A549 (cell line): ENCODE data around the gene CALML4. TPM values are rescaled to one million over a fixed set of nuclear protein-coding genes. Genes with fewer than 3 reads are reported as not detected.

Experiments
- ATAC-seq, 2 experiments: fragments of 200-7000 bp in 1 of 2; fragments of >200 bp in 1 of 2; cut with Nextera tagmentation in 1 of 2; cut with Tn5 transposase in 1 of 2; 3 replicates each; pipeline versions ENCODE4 v1.8.0 to v1.9.1; 2018 to 2020; ENCODE audit warnings: mild to moderate bottlenecking in 1 of 2, moderate library complexity in 1 of 2
- CTCF ChIA-PET: fragments of 300-600 bp; sonication (Branson Sonifier 250); formaldehyde crosslinking; extraction: SDS; loops from one replicate; lab custom pipeline; 2021; ENCODE audit warnings: antibody characterized with exemption, inconsistent platforms; lab: Yijun Ruan, JAX
- POLR2A ChIA-PET: fragments of 350-600 bp; formaldehyde crosslinking; extraction: SDS; loops from one replicate; lab custom pipeline; 2021; ENCODE audit warnings: antibody characterized with exemption, inconsistent platforms; lab: Yijun Ruan, JAX
- DNase-seq, 2 experiments: peaks; one replicate each; pipeline versions ENCODE4 v3.0.0 to v3.0.0-alpha.2; 2011 to 2016; ENCODE audit warnings: low read depth in 1 of 2, low spot score in 1 of 2
- FAIRE-seq: peaks from 2 replicates; lab custom pipeline; 2011; peaks lifted over from hg19 to GRCh38; lab: Jason Lieb, UNC
- H3K27ac ChIP-seq, 2 experiments: fragments of >200 bp; sonication (Bioruptor Twin); formaldehyde crosslinking; 3 replicates each; pipeline ENCODE4 v1.5.1; 2016 to 2017
- H3K4me1 ChIP-seq: fragments of >200 bp; sonication (Bioruptor Twin); formaldehyde crosslinking; 3 replicates; pipeline ENCODE4 v1.6.1; 2016
- H3K4me2 ChIP-seq: fragments of >200 bp; sonication (Bioruptor Twin); formaldehyde crosslinking; 3 replicates; pipeline ENCODE4 v1.6.1; 2016
- H3K4me3 ChIP-seq: fragments of >200 bp; sonication (Bioruptor Twin); formaldehyde crosslinking; 3 replicates; pipeline ENCODE4 v1.5.1; 2016
- H3K9me3 ChIP-seq: fragments of >200 bp; sonication (Bioruptor Twin); formaldehyde crosslinking; 3 replicates; pipeline ENCODE4 v1.6.1; 2016
- BHLHE40 ChIP-seq: IDR thresholded peaks from 2 replicates; pipeline ENCODE4 v1.6.1; 2012; ENCODE audit warnings: low read depth, low read length, inconsistent platforms
- CBX2 ChIP-seq: fragments of 200-600 bp; sonication (generic); IDR thresholded peaks from 2 replicates; pipeline ENCODE4 v1.6.1; 2016; ENCODE audit warnings: low read depth, mild to moderate bottlenecking, borderline replicate concordance
- CEBPB ChIP-seq, 2 experiments: fragments of >200 bp in 1 of 2; sonication (Bioruptor Twin) in 1 of 2; formaldehyde crosslinking in 1 of 2; IDR thresholded peaks; 2 replicates each; pipeline ENCODE4 v1.6.1; 2012 to 2016
- EP300 ChIP-seq, 2 experiments: fragments of >200 bp; sonication (Bioruptor Twin); formaldehyde crosslinking; IDR thresholded peaks; 2 replicates in 1 of 2; 3 replicates in 1 of 2; pipeline ENCODE4 v1.6.1; 2016 to 2017
- ESRRA ChIP-seq: fragments of 150-350 bp; IDR thresholded peaks from 2 replicates; pipeline ENCODE4 v1.6.1; 2014; ENCODE audit warnings: mild to moderate bottlenecking, low read length, borderline replicate concordance
- FOSB ChIP-seq: fragments of 250-450 bp; sonication (Bioruptor Pico); IDR thresholded peaks from 2 replicates; pipeline ENCODE4 v1.5.0; 2020; ENCODE audit warnings: mild to moderate bottlenecking, moderate library complexity
- FOSL2 ChIP-seq, 2 experiments: fragments of 450-650 bp in 1 of 2; fragments of >200 bp in 1 of 2; sonication (Bioruptor Twin) in 1 of 2; formaldehyde crosslinking; IDR thresholded peaks; 2 replicates each; pipeline versions ENCODE4 v1.5.0 to v1.6.1; 2016 to 2020; ENCODE audit warnings: mild to moderate bottlenecking in 1 of 2, moderate library complexity in 1 of 2
- JUN ChIP-seq, 2 experiments: fragments of >200 bp; sonication (Bioruptor Twin); formaldehyde crosslinking; IDR thresholded peaks; 2 replicates in 1 of 2; 3 replicates in 1 of 2; pipeline ENCODE4 v1.6.1; 2016 to 2017
- JUNB ChIP-seq: fragments of >200 bp; sonication (Bioruptor Twin); formaldehyde crosslinking; IDR thresholded peaks from 2 replicates; pipeline ENCODE4 v1.6.1; 2016
- MAFK ChIP-seq: fragments of 450-650 bp; IDR thresholded peaks from 2 replicates; pipeline ENCODE4 v1.6.1; 2014; ENCODE audit not compliant: partially characterized antibody
- NPAS2 ChIP-seq: fragments of 250-450 bp; sonication (Bioruptor Pico); IDR thresholded peaks from 2 replicates; pipeline ENCODE4 v1.8.0; 2022; ENCODE audit warnings: mild to moderate bottlenecking, moderate library complexity, borderline replicate concordance
- PHF8 ChIP-seq: fragments of 200-600 bp; sonication (generic); IDR thresholded peaks from 2 replicates; pipeline ENCODE4 v1.6.1; 2016; ENCODE audit warnings: low read depth, mild to moderate bottlenecking, antibody characterized with exemption, moderate library complexity, borderline replicate concordance
- RFX5 ChIP-seq: fragments of 450-650 bp; IDR thresholded peaks from 2 replicates; pipeline ENCODE4 v1.7.1; 2014; ENCODE audit warnings: antibody characterized with exemption, mild to moderate bottlenecking, moderate library complexity
- TFCP2L1 ChIP-seq: fragments of 250-450 bp; sonication (Bioruptor Pico); IDR thresholded peaks from 2 replicates; pipeline ENCODE4 v1.5.0; 2021; ENCODE audit warnings: mild to moderate bottlenecking
- ZNF302 ChIP-seq: fragments of 250-450 bp; sonication (Bioruptor Pico); IDR thresholded peaks from 2 replicates; pipeline ENCODE4 v1.9.0; 2021; ENCODE audit warnings: inconsistent platforms, mild to moderate bottlenecking, moderate library complexity
- ZSCAN20 ChIP-seq: fragments of 250-450 bp; sonication (Bioruptor Pico); IDR thresholded peaks from 2 replicates; pipeline ENCODE4 v1.8.0; 2022; ENCODE audit warnings: mild to moderate bottlenecking, moderate library complexity
- WGBS: methylation state at CpG from one replicate; pipeline ENCODE4 v1.1.6; 2017; ENCODE audit errors: missing lambda C conversion rate; 5-methylcytosine and 5-hydroxymethylcytosine counted together
- polyA plus RNA-seq, 4 experiments: library from polyadenylated mRNA; depleted of rRNA in 3 of 4; stranded (reverse); fragments of >200 nt; fragmentation: RNase III in 1 of 4; extraction: RNeasy Plus Mini Kit Qiagen cat#74134 plus additional on column Dnase treatment in 1 of 4; gene quantifications; 2 replicates in 3 of 4; 3 replicates in 1 of 4; pipeline ENCODE4 v1.2.3, GENCODE V29; 2011 to 2017
- TF ChIP-seq, protein P1 (sequence below): fragments of >200 bp; sonication (Bioruptor Twin); formaldehyde crosslinking; IDR thresholded peaks from 3 replicates; pipeline ENCODE4 v1.6.1; 2016
- TF ChIP-seq, protein P2 (sequence below): fragments of 250-450 bp; sonication (Bioruptor Pico); IDR thresholded peaks from 2 replicates; pipeline ENCODE4 v1.5.0; 2020; ENCODE audit warnings: low read depth, mild to moderate bottlenecking, moderate library complexity
- TF ChIP-seq, protein P3 (sequence below): fragments of 250-450 bp; sonication (Bioruptor Pico); IDR thresholded peaks from 2 replicates; pipeline ENCODE4 v1.5.0; 2021; ENCODE audit warnings: mild to moderate bottlenecking, moderate library complexity, borderline replicate concordance
- TF ChIP-seq, protein P4 (sequence below): fragments of 200-600 bp; sonication (generic); IDR thresholded peaks from 2 replicates; pipeline ENCODE4 v1.6.1; 2016; ENCODE audit warnings: antibody characterized with exemption, mild to moderate bottlenecking, moderate library complexity

The CALML4 gene
- polyA plus RNA-seq, 2 of the 4 experiments (the other 2 are of a cell fraction): 12.1 to 18.2 TPM

DNA sequence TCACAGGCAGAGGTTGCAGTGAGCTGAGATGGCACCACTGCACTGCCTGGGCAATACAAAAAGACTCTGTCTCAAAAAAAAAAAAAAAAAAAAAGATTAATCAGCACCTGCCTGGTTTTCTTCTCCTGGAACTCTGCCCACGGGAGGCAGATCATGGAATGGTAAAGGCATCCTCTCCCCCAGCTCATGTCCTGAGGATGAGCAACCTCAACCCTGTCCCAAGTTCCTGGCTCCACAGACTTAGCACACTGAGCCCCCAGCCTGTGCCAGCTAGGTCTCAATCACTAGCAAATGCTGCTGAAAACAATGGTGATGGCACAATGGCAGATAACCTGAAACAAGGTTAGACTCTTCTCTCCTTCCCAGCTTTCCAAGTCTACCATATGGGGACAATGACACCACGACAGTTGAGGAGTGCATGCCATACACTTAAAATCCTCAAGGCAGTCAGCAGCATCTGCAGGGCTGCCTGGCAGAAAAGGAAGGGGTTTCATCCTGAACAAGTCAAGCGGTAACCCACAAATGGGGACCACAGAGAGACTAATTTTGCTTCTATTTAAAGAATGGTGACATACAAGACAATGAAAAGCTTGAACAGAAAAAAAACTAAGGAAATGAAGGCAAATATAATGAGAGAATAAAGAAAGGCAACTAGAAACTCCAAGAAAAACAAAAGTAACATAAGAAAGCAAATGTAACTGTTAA is 19.6 kb upstream of the CALML4 start:
- no peak for ATAC-seq
- no peaks in the 10 kb centered on the region for H3K9me3 ChIP-seq
- WGBS: 89% methylated on average over 3 of the region's 3 CpGs
- H3K27ac ChIP-seq: no peak overlapping the region
- H3K4me2 ChIP-seq: no peak overlapping the region
- no peak for FAIRE-seq
- ChIA-PET CTCF (interaction anchor here (0.6 to 3.2 kb wide), 7 partner anchors 8 to 984 kb away, joined by 3 to 15 read pairs (median 4); no protein-coding TSS in a partner anchor), POLR2A (no interaction called here)
- TF ChIP-seq CEBPB (IDR thresholded peaks at IDR 0.05) (no peak), NPAS2 (CRISPR knock-in tag) (no peak), TFCP2L1 (CRISPR knock-in tag) (no peak), BHLHE40 (no peak), MAFK (no peak), FOSL2 (IDR thresholded peaks at IDR 0.05) (no peak), FOSL2 (CRISPR knock-in tag; IDR thresholded peaks at IDR 0.05) (no peak), ESRRA (no peak), RFX5 (no peak), JUN (IDR thresholded peaks at IDR 0.05) (no peak), JUNB (no peak), PHF8 (no peak), EP300 (IDR thresholded peaks at IDR 0.05) (no peak), CBX2 (no peak), ZNF302 (CRISPR knock-in tag) (no peak), ZSCAN20 (no peak), FOSB (CRISPR knock-in tag) (no peak)
- TF ChIP-seq, protein P1, sequence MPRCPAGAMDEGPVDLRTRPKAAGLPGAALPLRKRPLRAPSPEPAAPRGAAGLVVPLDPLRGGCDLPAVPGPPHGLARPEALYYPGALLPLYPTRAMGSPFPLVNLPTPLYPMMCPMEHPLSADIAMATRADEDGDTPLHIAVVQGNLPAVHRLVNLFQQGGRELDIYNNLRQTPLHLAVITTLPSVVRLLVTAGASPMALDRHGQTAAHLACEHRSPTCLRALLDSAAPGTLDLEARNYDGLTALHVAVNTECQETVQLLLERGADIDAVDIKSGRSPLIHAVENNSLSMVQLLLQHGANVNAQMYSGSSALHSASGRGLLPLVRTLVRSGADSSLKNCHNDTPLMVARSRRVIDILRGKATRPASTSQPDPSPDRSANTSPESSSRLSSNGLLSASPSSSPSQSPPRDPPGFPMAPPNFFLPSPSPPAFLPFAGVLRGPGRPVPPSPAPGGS: no peak
- TF ChIP-seq, protein P2, sequence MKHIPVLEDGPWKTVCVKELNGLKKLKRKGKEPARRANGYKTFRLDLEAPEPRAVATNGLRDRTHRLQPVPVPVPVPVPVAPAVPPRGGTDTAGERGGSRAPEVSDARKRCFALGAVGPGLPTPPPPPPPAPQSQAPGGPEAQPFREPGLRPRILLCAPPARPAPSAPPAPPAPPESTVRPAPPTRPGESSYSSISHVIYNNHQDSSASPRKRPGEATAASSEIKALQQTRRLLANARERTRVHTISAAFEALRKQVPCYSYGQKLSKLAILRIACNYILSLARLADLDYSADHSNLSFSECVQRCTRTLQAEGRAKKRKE: no peak
- TF ChIP-seq, protein P3, sequence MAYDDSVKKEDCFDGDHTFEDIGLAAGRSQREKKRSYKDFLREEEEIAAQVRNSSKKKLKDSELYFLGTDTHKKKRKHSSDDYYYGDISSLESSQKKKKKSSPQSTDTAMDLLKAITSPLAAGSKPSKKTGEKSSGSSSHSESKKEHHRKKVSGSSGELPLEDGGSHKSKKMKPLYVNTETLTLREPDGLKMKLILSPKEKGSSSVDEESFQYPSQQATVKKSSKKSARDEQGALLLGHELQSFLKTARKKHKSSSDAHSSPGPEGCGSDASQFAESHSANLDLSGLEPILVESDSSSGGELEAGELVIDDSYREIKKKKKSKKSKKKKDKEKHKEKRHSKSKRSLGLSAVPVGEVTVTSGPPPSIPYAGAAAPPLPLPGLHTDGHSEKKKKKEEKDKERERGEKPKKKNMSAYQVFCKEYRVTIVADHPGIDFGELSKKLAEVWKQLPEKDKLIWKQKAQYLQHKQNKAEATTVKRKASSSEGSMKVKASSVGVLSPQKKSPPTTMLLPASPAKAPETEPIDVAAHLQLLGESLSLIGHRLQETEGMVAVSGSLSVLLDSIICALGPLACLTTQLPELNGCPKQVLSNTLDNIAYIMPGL (CRISPR knock-in tag): no peak
- TF ChIP-seq, protein P4, sequence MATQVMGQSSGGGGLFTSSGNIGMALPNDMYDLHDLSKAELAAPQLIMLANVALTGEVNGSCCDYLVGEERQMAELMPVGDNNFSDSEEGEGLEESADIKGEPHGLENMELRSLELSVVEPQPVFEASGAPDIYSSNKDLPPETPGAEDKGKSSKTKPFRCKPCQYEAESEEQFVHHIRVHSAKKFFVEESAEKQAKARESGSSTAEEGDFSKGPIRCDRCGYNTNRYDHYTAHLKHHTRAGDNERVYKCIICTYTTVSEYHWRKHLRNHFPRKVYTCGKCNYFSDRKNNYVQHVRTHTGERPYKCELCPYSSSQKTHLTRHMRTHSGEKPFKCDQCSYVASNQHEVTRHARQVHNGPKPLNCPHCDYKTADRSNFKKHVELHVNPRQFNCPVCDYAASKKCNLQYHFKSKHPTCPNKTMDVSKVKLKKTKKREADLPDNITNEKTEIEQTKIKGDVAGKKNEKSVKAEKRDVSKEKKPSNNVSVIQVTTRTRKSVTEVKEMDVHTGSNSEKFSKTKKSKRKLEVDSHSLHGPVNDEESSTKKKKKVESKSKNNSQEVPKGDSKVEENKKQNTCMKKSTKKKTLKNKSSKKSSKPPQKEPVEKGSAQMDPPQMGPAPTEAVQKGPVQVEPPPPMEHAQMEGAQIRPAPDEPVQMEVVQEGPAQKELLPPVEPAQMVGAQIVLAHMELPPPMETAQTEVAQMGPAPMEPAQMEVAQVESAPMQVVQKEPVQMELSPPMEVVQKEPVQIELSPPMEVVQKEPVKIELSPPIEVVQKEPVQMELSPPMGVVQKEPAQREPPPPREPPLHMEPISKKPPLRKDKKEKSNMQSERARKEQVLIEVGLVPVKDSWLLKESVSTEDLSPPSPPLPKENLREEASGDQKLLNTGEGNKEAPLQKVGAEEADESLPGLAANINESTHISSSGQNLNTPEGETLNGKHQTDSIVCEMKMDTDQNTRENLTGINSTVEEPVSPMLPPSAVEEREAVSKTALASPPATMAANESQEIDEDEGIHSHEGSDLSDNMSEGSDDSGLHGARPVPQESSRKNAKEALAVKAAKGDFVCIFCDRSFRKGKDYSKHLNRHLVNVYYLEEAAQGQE: no peak
- no peak overlapping the region for H3K4me3 ChIP-seq
- no peak for DNase-seq
- H3K4me1 ChIP-seq: peaks cover 14% of the 10 kb centered on the region
